ENCODE measurements around the gene HIGD1B. TPM values are rescaled to one million over a fixed set of nuclear protein-coding genes. Genes with fewer than 3 reads are reported as not detected.

The HIGD1B gene
- total and polyA plus RNA-seq, 2 experiments from 2014 or later: not detected

DNA sequence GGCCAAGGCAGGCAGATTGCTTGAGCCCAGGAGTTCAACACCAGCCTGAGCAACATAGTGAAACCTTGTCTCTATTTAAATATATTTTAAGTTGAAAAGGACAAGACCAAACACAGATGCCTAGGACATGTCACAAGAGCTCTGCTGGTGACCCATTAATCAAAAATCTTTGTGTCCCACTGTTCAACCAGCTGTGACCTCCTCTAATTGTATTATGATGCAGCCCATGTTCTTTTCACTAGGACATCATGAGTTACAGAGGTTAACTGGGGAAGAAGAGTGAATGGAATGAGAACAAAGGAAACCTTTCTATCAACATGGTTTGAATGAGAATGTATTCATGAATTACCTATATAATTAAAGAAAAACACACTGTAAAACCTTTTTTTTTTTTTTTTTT lies 44.6 kb downstream of the HIGD1B start:
- peaks cover 96% of the 10 kb centered on the region for H3K79me2 ChIP-seq (ENCODE audit: insufficient read depth)
- no peaks in the 10 kb centered on the region for H3K9me3 ChIP-seq (ENCODE audit: low read depth)
- no peak for DNase-seq
- no peaks in the 10 kb centered on the region for H3K9me2 ChIP-seq (ENCODE audit: insufficient read depth)
- H3K4me3 ChIP-seq: no peak overlapping the region
- H3K27me3 ChIP-seq (replicated peaks; ENCODE audit: insufficient read depth): no peaks in the 10 kb centered on the region
- peaks cover 16% of the 10 kb centered on the region; the same call in 1 of the 2 replicates for H3K36me3 ChIP-seq (ENCODE audit: low read depth)
- H3F3A ChIP-seq (ENCODE audit: insufficient read depth): no peaks in the 10 kb centered on the region
- TF ChIP-seq EZH2phosphoT487 (IDR thresholded peaks at IDR 0.05; ENCODE audit: insufficient read depth, low read depth) (no peak), EZH2 (IDR thresholded peaks at IDR 0.05; ENCODE audit: insufficient read depth, poor library complexity, severe bottlenecking) (no peak)
- no peaks in the 10 kb centered on the region for H3K4me1 ChIP-seq (ENCODE audit: insufficient read depth)
- no peak overlapping the region for H2AFZ ChIP-seq
- no peak overlapping the region for H3K27ac ChIP-seq
- H3K9ac ChIP-seq: no peak overlapping the region
- peaks cover 10% of the 10 kb centered on the region; the same call in 1 of the 2 replicates for H4K20me1 ChIP-seq (ENCODE audit: insufficient read depth)
- in situ Hi-C loops (cut with MboI): no loop called here
- H3K4me2 ChIP-seq (ENCODE audit: unreplicated experiment): no peak overlapping the region

DNA sequence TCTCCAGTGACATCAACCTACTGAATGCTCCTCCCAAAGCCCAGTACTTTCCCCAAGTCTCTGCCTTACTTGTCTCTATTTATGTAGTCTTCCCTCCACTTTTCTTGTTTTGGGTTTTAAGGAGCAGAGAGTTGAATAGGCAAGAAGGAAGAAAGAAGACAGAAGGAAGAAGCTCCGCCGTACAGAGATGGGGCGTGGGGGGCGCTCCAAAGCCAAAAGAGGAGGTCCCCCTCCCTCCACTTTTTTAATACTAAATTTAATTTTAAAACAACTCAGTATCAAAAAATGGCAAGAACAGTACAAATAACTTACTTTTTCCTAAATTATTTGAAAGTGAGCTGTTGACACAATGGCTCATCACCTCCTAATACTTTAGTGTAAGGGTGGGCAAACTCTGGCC lies 47.0 kb downstream of the HIGD1B start:
- peaks cover 7% of the 10 kb centered on the region; the same call in 1 of the 2 replicates for H4K20me1 ChIP-seq (ENCODE audit: insufficient read depth)
- H3K9me3 ChIP-seq (ENCODE audit: low read depth): no peaks in the 10 kb centered on the region
- no peak overlapping the region for H3K27ac ChIP-seq
- peaks cover 91% of the 10 kb centered on the region for H3K79me2 ChIP-seq (ENCODE audit: insufficient read depth)
- H3K9me2 ChIP-seq (ENCODE audit: insufficient read depth): no peaks in the 10 kb centered on the region
- H3K36me3 ChIP-seq (ENCODE audit: low read depth): peaks cover 14% of the 10 kb centered on the region; the same call in 1 of the 2 replicates
- H3K4me1 ChIP-seq (ENCODE audit: insufficient read depth): peaks cover 10% of the 10 kb centered on the region
- H3F3A ChIP-seq (ENCODE audit: insufficient read depth): 0 out of 2 replicates have a peak, but pooled peaks cover 4% of the 10 kb centered on the region
- H3K9ac ChIP-seq: no peak overlapping the region
- no peak overlapping the region for H3K4me3 ChIP-seq
- WGBS, 2 experiments (ENCODE audit: low coverage in 1 of 2, low lambda C conversion rate in 2 of 2, missing lambda C conversion rate in 2 of 2): 93 to 94% methylated on average over 4 of the region's 4 CpGs
- no peak for TF ChIP-seq EZH2 (IDR thresholded peaks at IDR 0.05; ENCODE audit: insufficient read depth, poor library complexity, severe bottlenecking)
- no peak for TF ChIP-seq EZH2phosphoT487 (IDR thresholded peaks at IDR 0.05; ENCODE audit: insufficient read depth, low read depth)
- H3K27me3 ChIP-seq (replicated peaks; ENCODE audit: insufficient read depth): no peaks in the 10 kb centered on the region
- in situ Hi-C loops (cut with MboI): no loop called here
- no peak overlapping the region for H3K4me2 ChIP-seq (ENCODE audit: unreplicated experiment)
- DNase-seq: no peak
- no peak overlapping the region for H2AFZ ChIP-seq

DNA sequence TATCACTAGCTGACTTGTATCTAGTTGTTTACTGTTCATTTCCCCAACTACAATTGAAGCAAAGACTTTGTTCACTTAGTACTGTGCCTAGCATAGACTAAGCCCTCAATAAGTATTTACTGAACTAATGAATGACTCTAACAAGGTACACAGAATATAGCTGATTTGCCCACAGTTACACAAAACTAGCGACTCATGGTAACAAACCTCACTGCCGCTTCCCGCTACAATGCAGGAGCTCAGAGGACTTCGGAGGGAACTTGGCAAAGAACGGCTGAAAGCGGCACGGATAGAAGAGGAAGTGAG lies 51.0 kb downstream of the HIGD1B start:
- Histone ChIP-seq H3F3A (ENCODE audit: insufficient read depth) (peaks cover 18% of the 10 kb centered on the region), H3K9me3 (ENCODE audit: low read depth) (no peaks in the 10 kb centered on the region), H3K4me2 (ENCODE audit: unreplicated experiment) (peak overlapping the region; percentile 92), H3K9ac (peak overlapping the region; percentile 95), H3K9me2 (ENCODE audit: insufficient read depth) (no peaks in the 10 kb centered on the region), H3K79me2 (ENCODE audit: insufficient read depth) (peaks cover 55% of the 10 kb centered on the region), H3K27me3 (replicated peaks; ENCODE audit: insufficient read depth) (no peaks in the 10 kb centered on the region), H4K20me1 (ENCODE audit: insufficient read depth) (peaks cover 7% of the 10 kb centered on the region; the same call in 1 of the 2 replicates), H3K4me1 (ENCODE audit: insufficient read depth) (peaks cover 32% of the 10 kb centered on the region), H3K36me3 (ENCODE audit: low read depth) (peaks cover 6% of the 10 kb centered on the region; the same call in 1 of the 2 replicates), H3K27ac (peak overlapping the region; percentile 93), H3K4me3 (peak overlapping the region; percentile 97), H2AFZ (peak overlapping the region; percentile 91)
- no peak for TF ChIP-seq EZH2 (IDR thresholded peaks at IDR 0.05; ENCODE audit: insufficient read depth, poor library complexity, severe bottlenecking)
- TF ChIP-seq EZH2phosphoT487 (IDR thresholded peaks at IDR 0.05; ENCODE audit: insufficient read depth, low read depth): no peak
- in situ Hi-C loops (cut with MboI): no loop called here
- peak; percentile 76 for DNase-seq
- 0 to 3% methylated on average over 7 of the region's 7 CpGs for whole genome bisulfite sequencing, 2 experiments (ENCODE audit: low coverage in 1 of 2, low lambda C conversion rate in 2 of 2, missing lambda C conversion rate in 2 of 2)

- Histone ChIP-seq H3K27ac (peak within 1 kb of the TSS; percentile 93), H3K79me2 (ENCODE audit: insufficient read depth) (peaks cover 49% of the 10 kb centered on the region), H3K9me3 (ENCODE audit: low read depth) (no peaks in the 10 kb centered on the region), H2AFZ (peak within 1 kb of the TSS; percentile 91), H3K4me1 (ENCODE audit: insufficient read depth) (peaks cover 32% of the 10 kb centered on the region), H3K27me3 (replicated peaks; ENCODE audit: insufficient read depth) (no peaks in the 10 kb centered on the region), H3K4me2 (ENCODE audit: unreplicated experiment) (peak within 1 kb of the TSS; percentile 92), H3K4me3 (peak within 1 kb of the TSS; percentile 97), H3K36me3 (ENCODE audit: low read depth) (peaks cover 3% of the 10 kb centered on the region; the same call in 1 of the 2 replicates), H3F3A (ENCODE audit: insufficient read depth) (peaks cover 18% of the 10 kb centered on the region), H3K9me2 (ENCODE audit: insufficient read depth) (no peaks in the 10 kb centered on the region), H4K20me1 (ENCODE audit: insufficient read depth) (peaks cover 7% of the 10 kb centered on the region; the same call in 1 of the 2 replicates), H3K9ac (peak within 1 kb of the TSS; percentile 95)
- TF ChIP-seq EZH2phosphoT487 (IDR thresholded peaks at IDR 0.05; ENCODE audit: insufficient read depth, low read depth) (no peak), EZH2 (IDR thresholded peaks at IDR 0.05; ENCODE audit: insufficient read depth, poor library complexity, severe bottlenecking) (no peak)
- 1% methylated on average over 49 to 54 of the region's 54 CpGs for WGBS, 2 experiments (ENCODE audit: low coverage in 1 of 2, low lambda C conversion rate in 2 of 2, missing lambda C conversion rate in 2 of 2)
- peak; percentile 95 for DNase-seq
- in situ Hi-C loops (cut with MboI): no loop called here
Observed at GRCh38 chr17:44899074-44899782, 51.5 kb downstream of the HIGD1B start, which contains the start of gene EFTUD2. TSS of gene EFTUD2 (minus strand) at chr17:44899445. CDS start at chr17:44894521, 4,924 bp downstream.

Small RNA genes lying within 50 kb of the gene (small RNA-seq; reads per million reads assigned to genes)
- not detected for gene RN7SL405P (ENCODE audit: low read depth, low replicate concordance)

Other genes with a start within 250 kb of the HIGD1B start
- gene MEIOC, start 191.4 kb upstream of the HIGD1B start, total RNA-seq (2014; rRNA removed; shearing (Covaris generic)): not detected in 2 replicates
- gene MEIOC, start 191.4 kb upstream of the HIGD1B start, polyA plus RNA-seq (2016; fragmentation: Nextera tagmentation; extraction: Ambion mirVana): 0.34 and 0.65 TPM in 2 replicates
- gene CCDC43, start 158.1 kb upstream of the HIGD1B start, total RNA-seq (2014; rRNA removed; shearing (Covaris generic)): 25.7 and 31.0 TPM in 2 replicates
- 33.7 and 34.9 TPM in 2 replicates for gene CCDC43, start 158.1 kb upstream of the HIGD1B start, polyA plus RNA-seq (2016; fragmentation: Nextera tagmentation; extraction: Ambion mirVana)
- 3.8 and 6.5 TPM in 2 replicates for gene DBF4B, start 139.2 kb upstream of the HIGD1B start, total RNA-seq (2014; rRNA removed; shearing (Covaris generic))
- 2.6 and 3.2 TPM in 2 replicates for gene DBF4B, start 139.2 kb upstream of the HIGD1B start, polyA plus RNA-seq (2016; fragmentation: Nextera tagmentation; extraction: Ambion mirVana)
- gene ADAM11, start 88.9 kb upstream of the HIGD1B start, total RNA-seq (2014; rRNA removed; shearing (Covaris generic)): 0.22 and 0.63 TPM in 2 replicates
- gene ADAM11, start 88.9 kb upstream of the HIGD1B start, polyA plus RNA-seq (2016; fragmentation: Nextera tagmentation; extraction: Ambion mirVana): 0.09 and 0.20 TPM in 2 replicates
- 18.4 and 19.1 TPM in 2 replicates for gene GJC1, start 17.6 kb upstream of the HIGD1B start, total RNA-seq (2014; rRNA removed; shearing (Covaris generic))
- gene GJC1, start 17.6 kb upstream of the HIGD1B start, polyA plus RNA-seq (2016; fragmentation: Nextera tagmentation; extraction: Ambion mirVana): 13.6 and 15.2 TPM in 2 replicates
- 63.7 and 71.2 TPM in 2 replicates for gene EFTUD2, start 51.6 kb downstream of the HIGD1B start, total RNA-seq (2014; rRNA removed; shearing (Covaris generic))
- 60.1 and 60.4 TPM in 2 replicates for gene EFTUD2, start 51.6 kb downstream of the HIGD1B start, polyA plus RNA-seq (2016; fragmentation: Nextera tagmentation; extraction: Ambion mirVana)
- gene GFAP, start 67.6 kb downstream of the HIGD1B start, total RNA-seq (2014; rRNA removed; shearing (Covaris generic)): 1.1 TPM in 1 of 2 replicates, not detected in the other
- 0.49 and 0.52 TPM in 2 replicates for gene GFAP, start 67.6 kb downstream of the HIGD1B start, polyA plus RNA-seq (2016; fragmentation: Nextera tagmentation; extraction: Ambion mirVana)
- gene KIF18B, start 99.9 kb downstream of the HIGD1B start, total RNA-seq (2014; rRNA removed; shearing (Covaris generic)): 1.4 and 2.1 TPM in 2 replicates
- gene KIF18B, start 99.9 kb downstream of the HIGD1B start, polyA plus RNA-seq (2016; fragmentation: Nextera tagmentation; extraction: Ambion mirVana): 4.5 and 4.6 TPM in 2 replicates
- gene C1QL1, start 120.4 kb downstream of the HIGD1B start, total RNA-seq (2014; rRNA removed; shearing (Covaris generic)): 0.86 TPM in 1 of 2 replicates, not detected in the other
- gene C1QL1, start 120.4 kb downstream of the HIGD1B start, polyA plus RNA-seq (2016; fragmentation: Nextera tagmentation; extraction: Ambion mirVana): 0.14 and 0.77 TPM in 2 replicates
- 37.1 and 45.8 TPM in 2 replicates for gene DCAKD, start 203.7 kb downstream of the HIGD1B start, total RNA-seq (2014; rRNA removed; shearing (Covaris generic))
- 24.8 and 28.0 TPM in 2 replicates for gene DCAKD, start 203.7 kb downstream of the HIGD1B start, polyA plus RNA-seq (2016; fragmentation: Nextera tagmentation; extraction: Ambion mirVana)
- 59.4 and 61.8 TPM in 2 replicates for gene NMT1, start 213.4 kb downstream of the HIGD1B start, total RNA-seq (2014; rRNA removed; shearing (Covaris generic))
- 95.7 and 96.1 TPM in 2 replicates for gene NMT1, start 213.4 kb downstream of the HIGD1B start, polyA plus RNA-seq (2016; fragmentation: Nextera tagmentation; extraction: Ambion mirVana)

Data from GM23248 (cell line).